Measurements from ENCODE around the gene ATN1. TPM values are rescaled to one million over a fixed set of nuclear protein-coding genes. Genes with fewer than 3 reads are reported as not detected.

Gene ATN1
- total and polyA plus RNA-seq, 11 donors = 38.4 to 82.9 (median 65.6) TPM

MicroRNA genes within 50 kb of the gene (microRNA counts, 767-probe panel; counts per million panel counts)
- microRNA hsa-miR-141-3p (1,763 to 1,924 counts per million in 2 donors), microRNA hsa-miR-200c-3p (71.6 to 758 counts per million in 2 donors)

Small RNAs within 50 kb of the gene (microRNA-seq; reads per million reads assigned to microRNA genes)
- gene MIR141 = 0 to 4.2 (median 1.1) reads per million in 4 donors
- 8.1 to 75.2 (median 36.2) reads per million in 4 donors for gene MIR200C

Other genes starting within 250 kb of the ATN1 start
- 10 to 100 TPM; 19.4 to 38.1 (median 25.2) TPM for gene ZNF384, start 238.6 kb upstream of the ATN1 start, total RNA-seq
- gene ZNF384, start 238.6 kb upstream of the ATN1 start, polyA plus RNA-seq = 10 to 100 TPM; 15.0 to 29.7 TPM
- under 1 TPM in 3 of 9 donors, not detected in 6; 0.11 to 0.32 (median 0.22) TPM for gene PIANP, start 227.1 kb upstream of the ATN1 start, total RNA-seq
- gene PIANP, start 227.1 kb upstream of the ATN1 start, polyA plus RNA-seq = under 1 TPM; 0.15 to 0.28 TPM
- gene COPS7A, start 203.9 kb upstream of the ATN1 start, total RNA-seq = 10 to 100 TPM; 56.7 to 96.4 (median 82.6) TPM
- 100 to 1,000 TPM in 1 of 2 donors, 10 to 100 TPM in 1; 54.1 to 108 TPM for gene COPS7A, start 203.9 kb upstream of the ATN1 start, polyA plus RNA-seq
- gene MLF2, start 174.8 kb upstream of the ATN1 start, total RNA-seq = 100 to 1,000 TPM; 126 to 207 (median 152) TPM
- gene MLF2, start 174.8 kb upstream of the ATN1 start, polyA plus RNA-seq = 100 to 1,000 TPM; 136 to 231 TPM
- 100 to 1,000 TPM in 5 of 9 donors, 10 to 100 TPM in 4; 72.9 to 227 (median 100) TPM for gene PTMS, start 161.6 kb upstream of the ATN1 start, total RNA-seq
- 100 to 1,000 TPM; 274 to 331 TPM for gene PTMS, start 161.6 kb upstream of the ATN1 start, polyA plus RNA-seq
- gene LAG3, start 155.4 kb upstream of the ATN1 start, total RNA-seq = 1 to 10 TPM in 2 of 9 donors, under 1 TPM in 3, not detected in 4; 0.10 to 1.5 (median 0.43) TPM
- gene LAG3, start 155.4 kb upstream of the ATN1 start, polyA plus RNA-seq = under 1 TPM; 0.03 to 0.34 TPM
- 10 to 100 TPM in 2 of 9 donors, 1 to 10 TPM in 7; 3.0 to 71.9 (median 5.4) TPM for gene CD4, start 138.4 kb upstream of the ATN1 start, total RNA-seq
- 1 to 10 TPM; 1.1 to 3.2 TPM for gene CD4, start 138.4 kb upstream of the ATN1 start, polyA plus RNA-seq
- gene GPR162, start 106.1 kb upstream of the ATN1 start, total RNA-seq = 1 to 10 TPM; 1.8 to 5.2 (median 2.9) TPM
- 1 to 10 TPM; 4.4 to 7.7 TPM for gene GPR162, start 106.1 kb upstream of the ATN1 start, polyA plus RNA-seq
- 10 to 100 TPM in 7 of 9 donors, 1 to 10 TPM in 2; 4.2 to 26.7 (median 16.6) TPM for gene P3H3, start 99.6 kb upstream of the ATN1 start, total RNA-seq
- 10 to 100 TPM; 11.5 to 29.9 TPM for gene P3H3, start 99.6 kb upstream of the ATN1 start, polyA plus RNA-seq
- 10 to 100 TPM in 2 of 9 donors, 1 to 10 TPM in 6, under 1 TPM in 1; 0.64 to 12.4 (median 6.2) TPM for gene GNB3, start 87.0 kb upstream of the ATN1 start, total RNA-seq
- gene GNB3, start 87.0 kb upstream of the ATN1 start, polyA plus RNA-seq = 1 to 10 TPM; 1.9 to 6.2 TPM
- gene CDCA3, start 76.7 kb upstream of the ATN1 start, total RNA-seq = 1 to 10 TPM in 1 of 9 donors, under 1 TPM in 7, not detected in 1; 0.44 to 8.3 (median 0.96) TPM
- gene CDCA3, start 76.7 kb upstream of the ATN1 start, polyA plus RNA-seq = under 1 TPM; 0.42 to 0.65 TPM
- gene USP5, start 75.8 kb upstream of the ATN1 start, total RNA-seq = 10 to 100 TPM; 42.0 to 96.8 (median 61.6) TPM
- 10 to 100 TPM; 23.4 to 52.8 TPM for gene USP5, start 75.8 kb upstream of the ATN1 start, polyA plus RNA-seq
- 1,000 to 10,000 TPM in 1 of 9 donors, 100 to 1,000 TPM in 8; 600 to 1,024 (median 730) TPM for gene TPI1, start 60.4 kb upstream of the ATN1 start, total RNA-seq
- gene TPI1, start 60.4 kb upstream of the ATN1 start, polyA plus RNA-seq = 1,000 to 10,000 TPM in 1 of 2 donors, 100 to 1,000 TPM in 1; 648 to 1,605 TPM
- 1 to 10 TPM; 2.3 to 6.6 (median 3.1) TPM for gene SPSB2, start 54.7 kb upstream of the ATN1 start, total RNA-seq
- gene SPSB2, start 54.7 kb upstream of the ATN1 start, polyA plus RNA-seq = 1 to 10 TPM; 4.4 to 4.6 TPM
- 10 to 100 TPM in 5 of 9 donors, 1 to 10 TPM in 4; 8.2 to 15.1 (median 10.3) TPM for gene LRRC23, start 23.1 kb upstream of the ATN1 start, total RNA-seq
- gene LRRC23, start 23.1 kb upstream of the ATN1 start, polyA plus RNA-seq = 10 to 100 TPM; 14.8 to 15.3 TPM
- gene ENO2, start 13.4 kb upstream of the ATN1 start, total RNA-seq = 10 to 100 TPM in 6 of 9 donors, 1 to 10 TPM in 3; 4.6 to 30.9 (median 11.6) TPM
- 10 to 100 TPM; 10.4 to 22.1 TPM for gene ENO2, start 13.4 kb upstream of the ATN1 start, polyA plus RNA-seq
- gene RNU7-1, start 15.9 kb downstream of the ATN1 start, total RNA-seq = not detected
- not detected for gene RNU7-1, start 15.9 kb downstream of the ATN1 start, polyA plus RNA-seq
- 100 to 1,000 TPM; 108 to 394 (median 167) TPM for gene C12orf57, start 16.1 kb downstream of the ATN1 start, total RNA-seq
- gene C12orf57, start 16.1 kb downstream of the ATN1 start, polyA plus RNA-seq = 100 to 1,000 TPM; 258 to 460 TPM
- 10 to 100 TPM in 2 of 9 donors, 1 to 10 TPM in 7; 3.5 to 63.2 (median 5.9) TPM for gene PTPN6, start 23.4 kb downstream of the ATN1 start, total RNA-seq
- 1 to 10 TPM; 6.6 to 6.7 TPM for gene PTPN6, start 23.4 kb downstream of the ATN1 start, polyA plus RNA-seq
- 100 to 1,000 TPM; 128 to 189 (median 152) TPM for gene PHB2, start 42.7 kb downstream of the ATN1 start, total RNA-seq
- gene PHB2, start 42.7 kb downstream of the ATN1 start, polyA plus RNA-seq = 100 to 1,000 TPM; 112 to 192 TPM
- 10 to 100 TPM; 24.2 to 43.1 (median 35.9) TPM for gene EMG1, start 43.0 kb downstream of the ATN1 start, total RNA-seq
- gene EMG1, start 43.0 kb downstream of the ATN1 start, polyA plus RNA-seq = 10 to 100 TPM; 23.0 to 38.2 TPM
- gene LPCAT3, start 90.5 kb downstream of the ATN1 start, total RNA-seq = 10 to 100 TPM; 19.9 to 66.3 (median 46.8) TPM
- gene LPCAT3, start 90.5 kb downstream of the ATN1 start, polyA plus RNA-seq = 10 to 100 TPM; 26.9 to 43.4 TPM
- 100 to 1,000 TPM in 2 of 9 donors, 10 to 100 TPM in 7; 31.9 to 247 (median 74.2) TPM for gene C1S, start 132.8 kb downstream of the ATN1 start, total RNA-seq
- gene C1S, start 132.8 kb downstream of the ATN1 start, polyA plus RNA-seq = 10 to 100 TPM; 30.1 to 36.4 TPM
- 100 to 1,000 TPM in 5 of 9 donors, 10 to 100 TPM in 4; 42.6 to 343 (median 107) TPM for gene C1R, start 164.5 kb downstream of the ATN1 start, total RNA-seq
- gene C1R, start 164.5 kb downstream of the ATN1 start, polyA plus RNA-seq = 10 to 100 TPM; 49.1 to 98.5 TPM
- gene C1RL, start 181.3 kb downstream of the ATN1 start, total RNA-seq = 10 to 100 TPM in 3 of 9 donors, 1 to 10 TPM in 6; 5.4 to 27.1 (median 7.9) TPM
- gene C1RL, start 181.3 kb downstream of the ATN1 start, polyA plus RNA-seq = 1 to 10 TPM; 7.9 to 9.8 TPM
- 1 to 10 TPM in 1 of 9 donors, under 1 TPM in 1, not detected in 7; 0.86 to 2.1 TPM for gene RBP5, start 200.9 kb downstream of the ATN1 start, total RNA-seq
- under 1 TPM; 0.34 to 0.94 TPM for gene RBP5, start 200.9 kb downstream of the ATN1 start, polyA plus RNA-seq
- gene CLSTN3, start 202.4 kb downstream of the ATN1 start, total RNA-seq = 10 to 100 TPM in 2 of 9 donors, 1 to 10 TPM in 7; 3.3 to 18.7 (median 4.1) TPM
- 1 to 10 TPM; 3.1 to 4.2 TPM for gene CLSTN3, start 202.4 kb downstream of the ATN1 start, polyA plus RNA-seq

Measured in heart left ventricle (tissue), 11 donors.